Lower leg skin (tissue), 3 donors: ENCODE measurements around the gene HK3.

Experiments used
- CTCF ChIP-seq, 3 donors: fragments of 450-650 bp; IDR thresholded peaks; one replicate each; pipeline ENCODE4 v1.5.1; 2016; ENCODE audit warnings: antibody characterized with exemption in 3 of 3, mild to moderate bottlenecking in 3 of 3, moderate library complexity in 2 of 3
- POLR2A ChIP-seq, 2 donors: fragments of 450-650 bp; IDR thresholded peaks; one replicate each; pipeline ENCODE4 v1.6.1; 2016 to 2017; ENCODE audit warnings: antibody characterized with exemption in 2 of 2, mild to moderate bottlenecking in 1 of 2, moderate library complexity in 1 of 2

DNA sequence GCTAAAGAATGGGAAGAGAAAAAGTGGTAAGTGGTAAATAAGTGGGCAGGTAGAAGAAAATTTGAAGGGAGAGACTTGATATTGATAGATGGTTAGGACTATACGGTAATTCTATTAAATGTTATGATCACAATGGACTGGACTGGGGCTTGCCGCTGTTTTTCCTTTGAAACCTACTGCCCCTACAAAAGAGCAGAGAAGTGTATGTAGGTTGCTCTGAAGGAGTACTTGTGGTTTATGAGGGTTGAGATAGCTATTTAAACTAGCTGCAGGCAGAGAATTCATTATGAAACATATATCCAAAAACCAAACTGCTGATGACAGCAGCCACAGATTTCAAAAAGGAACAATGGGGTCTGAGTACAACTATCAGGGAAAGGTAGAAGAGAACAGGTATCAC lies 16.8 kb upstream of the HK3 start:
- no peak for TF ChIP-seq CTCF (IDR thresholded peaks at IDR 0.05)
- TF ChIP-seq POLR2A (IDR thresholded peaks at IDR 0.05), result no peak
